Panc1 (cell line): Measurements from ENCODE around the gene PACSIN3. TPM values are rescaled to one million over a fixed set of nuclear protein-coding genes. Genes with fewer than 3 reads are reported as not detected.
A peak's percentile ranks its signal among the peaks of the same experiment; 100 is the strongest.

Experiments used
- ATAC-seq: fragments of 200-7000 bp; cut with Tn5 transposase; 2 replicates; pipeline ENCODE4 v1.9.1; 2020; ENCODE audit warnings: mild to moderate bottlenecking, moderate library complexity
- BruUV-seq: library from RNA; stranded (reverse); fragments of 400-500 nt; replicated peaks from 2 replicates; lab custom pipeline; 2021; lab: Mats Ljungman, UMichigan
- CTCF ChIA-PET: fragments of 300-600 bp; sonication (Branson Sonifier 250); formaldehyde crosslinking; loops from one replicate; lab custom pipeline; 2022; ENCODE audit warnings: antibody characterized with exemption; lab: Charles Lee
- POLR2A ChIA-PET: fragments of 300-600 bp; sonication (Branson Sonifier 250); formaldehyde crosslinking; loops from one replicate; lab custom pipeline; 2022; ENCODE audit warnings: antibody characterized with exemption; lab: Charles Lee
- DNase-seq: peaks from one replicate; pipeline ENCODE4 v3.0.0-alpha.2; 2010; ENCODE audit warnings: low read depth, low spot score
- H3K27ac ChIP-seq: 2 replicates; pipeline ENCODE4 v1.5.1; 2011; ENCODE audit warnings: mild to moderate bottlenecking, low read length, inconsistent platforms
- H3K27me3 ChIP-seq: fragments of 200-500 bp; sonication (Bioruptor generic); 2 replicates; pipeline ENCODE4 v1.6.0; 2014; ENCODE audit warnings: low read length, inconsistent platforms; ENCODE audit not compliant: control insufficient read depth, insufficient read depth
- H3K36me3 ChIP-seq: fragments of 200-500 bp; sonication (Bioruptor generic); 2 replicates; pipeline ENCODE4 v1.5.1; 2014; ENCODE audit warnings: inconsistent platforms, mild to moderate bottlenecking, low read length, moderate library complexity; ENCODE audit not compliant: control insufficient read depth, insufficient read depth
- H3K4me1 ChIP-seq: 2 replicates; pipeline ENCODE4 v1.5.1; 2011; ENCODE audit warnings: inconsistent platforms, mild to moderate bottlenecking, low read length, moderate library complexity; ENCODE audit not compliant: control insufficient read depth, insufficient read depth
- H3K4me3 ChIP-seq, 2 experiments: 2 replicates each; pipeline ENCODE4 v1.5.1; 2011 to 2012; ENCODE audit warnings: low read depth in 2 of 2, low read length in 2 of 2, mild to moderate bottlenecking in 2 of 2, inconsistent platforms in 1 of 2, moderate library complexity in 1 of 2
- H3K9me3 ChIP-seq: fragments of 200-500 bp; sonication (Bioruptor generic); 2 replicates; pipeline ENCODE4 v1.5.1; 2014; ENCODE audit warnings: low read depth, mild to moderate bottlenecking, inconsistent platforms, low read length, moderate library complexity; ENCODE audit not compliant: control insufficient read depth, insufficient read depth
- POLR2AphosphoS5 ChIP-seq: IDR thresholded peaks from 2 replicates; pipeline ENCODE4 v1.6.1; 2012; ENCODE audit warnings: mild to moderate bottlenecking, low read depth, low read length, moderate library complexity
- SIN3A ChIP-seq: IDR thresholded peaks from 2 replicates; pipeline ENCODE4 v1.6.1; 2012; ENCODE audit warnings: low read depth, mild to moderate bottlenecking, low read length, moderate library complexity, borderline replicate concordance; ENCODE audit not compliant: insufficient read depth
- TCF7L2 ChIP-seq: IDR thresholded peaks from 2 replicates; pipeline ENCODE4 v1.6.1; 2011; ENCODE audit warnings: mild to moderate bottlenecking, low read depth, low read length, inconsistent platforms
- in situ Hi-C: cut with HindIII; loops from 2 replicates; pipeline ENCODE4 v1.10.0; 2016; ENCODE audit warnings: low sequenced_read_pairs, low pct_unique_long_range_greater_than_20kb
- intact Hi-C: fragments of 100-400 bp; cut with micrococcal nuclease; formaldehyde crosslinking; loops from one replicate; pipeline ENCODE4 v1.10.0; 2022; ENCODE audit not compliant: unreplicated experiment
- total RNA-seq: library from RNA; stranded (reverse); gene quantifications from one replicate; pipeline ENCODE4 v1.2.1, GENCODE V29; 2021; ENCODE audit not compliant: unreplicated experiment
- TF ChIP-seq, protein P1 (sequence below): fragments of 450-650 bp; IDR thresholded peaks from 2 replicates; pipeline ENCODE4 v1.5.1; 2017; ENCODE audit warnings: mild to moderate bottlenecking
- TF ChIP-seq, protein P2 (sequence below), 2 experiments: IDR thresholded peaks; 2 replicates each; pipeline ENCODE4 v1.6.1; 2011 to 2012; ENCODE audit warnings: low read depth in 2 of 2, control low read depth in 1 of 2, low read length in 1 of 2, mild to moderate bottlenecking in 1 of 2, moderate library complexity in 1 of 2; ENCODE audit not compliant: insufficient read depth in 1 of 2

The PACSIN3 gene
- total RNA-seq, 1 experiment from 2014 or later: 45.3 TPM

DNA sequence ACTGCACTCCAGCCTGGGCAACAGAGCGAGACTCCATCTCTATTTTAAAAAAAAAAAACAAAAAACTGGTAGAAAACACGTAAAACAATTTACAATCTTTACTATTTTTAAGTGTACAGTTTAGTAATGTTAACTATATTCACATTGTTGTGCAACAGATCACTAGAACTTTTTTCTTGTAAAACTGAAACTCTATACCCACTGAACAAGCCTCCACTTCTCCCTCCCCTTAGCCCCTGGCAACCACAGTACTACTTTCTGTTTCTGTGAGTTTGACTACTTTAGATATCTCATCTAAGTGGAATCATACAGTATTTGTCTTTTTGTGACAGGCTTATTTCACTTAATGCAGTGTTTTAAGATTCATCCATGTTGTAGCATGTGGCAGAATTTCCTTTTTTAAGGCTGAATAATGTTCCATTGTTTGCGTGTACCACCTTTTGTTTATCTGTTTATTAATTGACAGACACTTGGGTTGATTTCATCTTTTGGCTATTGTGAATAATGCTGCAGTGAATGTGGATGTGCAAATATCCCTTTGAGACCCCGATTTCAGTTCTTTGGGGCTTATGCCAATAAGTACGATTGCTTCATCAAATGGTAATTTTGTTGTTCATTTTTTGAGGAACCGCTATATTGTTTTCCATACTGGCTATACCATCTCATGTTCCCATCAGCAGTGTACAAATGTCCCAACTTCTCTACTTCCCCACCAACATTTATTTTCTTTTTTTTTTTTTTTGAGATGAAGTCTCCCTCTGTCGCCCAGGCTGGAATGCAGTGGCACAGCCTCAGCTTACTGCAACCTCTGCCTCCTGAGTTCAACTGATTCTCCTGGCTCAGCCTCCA, 39.5 kb upstream of the PACSIN3 start:
- CTCF ChIA-PET: interaction anchor here (0.7 kb wide), 1 partner anchor 902 kb away, joined by 7 read pairs; no protein-coding TSS in a partner anchor
- Histone ChIP-seq H3K36me3 (0 out of 2 replicates have a peak, but pooled peaks cover 3% of the 10 kb centered on the region), H3K9me3 (no peaks in the 10 kb centered on the region), H3K4me3 (no peak overlapping the region), H3K27me3 (no peaks in the 10 kb centered on the region), H3K4me1 (no peaks in the 10 kb centered on the region), H3K27ac (no peak overlapping the region)
- intact Hi-C loops (no loop called here), in situ Hi-C loops (no loop called here)
- TF ChIP-seq TCF7L2 (no peak), SIN3A (no peak), POLR2AphosphoS5 (no peak)
- TF ChIP-seq, protein P1, sequence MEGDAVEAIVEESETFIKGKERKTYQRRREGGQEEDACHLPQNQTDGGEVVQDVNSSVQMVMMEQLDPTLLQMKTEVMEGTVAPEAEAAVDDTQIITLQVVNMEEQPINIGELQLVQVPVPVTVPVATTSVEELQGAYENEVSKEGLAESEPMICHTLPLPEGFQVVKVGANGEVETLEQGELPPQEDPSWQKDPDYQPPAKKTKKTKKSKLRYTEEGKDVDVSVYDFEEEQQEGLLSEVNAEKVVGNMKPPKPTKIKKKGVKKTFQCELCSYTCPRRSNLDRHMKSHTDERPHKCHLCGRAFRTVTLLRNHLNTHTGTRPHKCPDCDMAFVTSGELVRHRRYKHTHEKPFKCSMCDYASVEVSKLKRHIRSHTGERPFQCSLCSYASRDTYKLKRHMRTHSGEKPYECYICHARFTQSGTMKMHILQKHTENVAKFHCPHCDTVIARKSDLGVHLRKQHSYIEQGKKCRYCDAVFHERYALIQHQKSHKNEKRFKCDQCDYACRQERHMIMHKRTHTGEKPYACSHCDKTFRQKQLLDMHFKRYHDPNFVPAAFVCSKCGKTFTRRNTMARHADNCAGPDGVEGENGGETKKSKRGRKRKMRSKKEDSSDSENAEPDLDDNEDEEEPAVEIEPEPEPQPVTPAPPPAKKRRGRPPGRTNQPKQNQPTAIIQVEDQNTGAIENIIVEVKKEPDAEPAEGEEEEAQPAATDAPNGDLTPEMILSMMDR: no peak
- TF ChIP-seq, protein P2, sequence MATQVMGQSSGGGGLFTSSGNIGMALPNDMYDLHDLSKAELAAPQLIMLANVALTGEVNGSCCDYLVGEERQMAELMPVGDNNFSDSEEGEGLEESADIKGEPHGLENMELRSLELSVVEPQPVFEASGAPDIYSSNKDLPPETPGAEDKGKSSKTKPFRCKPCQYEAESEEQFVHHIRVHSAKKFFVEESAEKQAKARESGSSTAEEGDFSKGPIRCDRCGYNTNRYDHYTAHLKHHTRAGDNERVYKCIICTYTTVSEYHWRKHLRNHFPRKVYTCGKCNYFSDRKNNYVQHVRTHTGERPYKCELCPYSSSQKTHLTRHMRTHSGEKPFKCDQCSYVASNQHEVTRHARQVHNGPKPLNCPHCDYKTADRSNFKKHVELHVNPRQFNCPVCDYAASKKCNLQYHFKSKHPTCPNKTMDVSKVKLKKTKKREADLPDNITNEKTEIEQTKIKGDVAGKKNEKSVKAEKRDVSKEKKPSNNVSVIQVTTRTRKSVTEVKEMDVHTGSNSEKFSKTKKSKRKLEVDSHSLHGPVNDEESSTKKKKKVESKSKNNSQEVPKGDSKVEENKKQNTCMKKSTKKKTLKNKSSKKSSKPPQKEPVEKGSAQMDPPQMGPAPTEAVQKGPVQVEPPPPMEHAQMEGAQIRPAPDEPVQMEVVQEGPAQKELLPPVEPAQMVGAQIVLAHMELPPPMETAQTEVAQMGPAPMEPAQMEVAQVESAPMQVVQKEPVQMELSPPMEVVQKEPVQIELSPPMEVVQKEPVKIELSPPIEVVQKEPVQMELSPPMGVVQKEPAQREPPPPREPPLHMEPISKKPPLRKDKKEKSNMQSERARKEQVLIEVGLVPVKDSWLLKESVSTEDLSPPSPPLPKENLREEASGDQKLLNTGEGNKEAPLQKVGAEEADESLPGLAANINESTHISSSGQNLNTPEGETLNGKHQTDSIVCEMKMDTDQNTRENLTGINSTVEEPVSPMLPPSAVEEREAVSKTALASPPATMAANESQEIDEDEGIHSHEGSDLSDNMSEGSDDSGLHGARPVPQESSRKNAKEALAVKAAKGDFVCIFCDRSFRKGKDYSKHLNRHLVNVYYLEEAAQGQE (IDR thresholded peaks at IDR 0.05; ENCODE audit: insufficient read depth in 1 of 2, low read depth in 2 of 2, low read length in 1 of 2): no peak
- POLR2A ChIA-PET: no interaction called here
- ATAC-seq: no peak
- DNase-seq: no peak
- BruUV-seq: TSS peak; percentile 40

DNA sequence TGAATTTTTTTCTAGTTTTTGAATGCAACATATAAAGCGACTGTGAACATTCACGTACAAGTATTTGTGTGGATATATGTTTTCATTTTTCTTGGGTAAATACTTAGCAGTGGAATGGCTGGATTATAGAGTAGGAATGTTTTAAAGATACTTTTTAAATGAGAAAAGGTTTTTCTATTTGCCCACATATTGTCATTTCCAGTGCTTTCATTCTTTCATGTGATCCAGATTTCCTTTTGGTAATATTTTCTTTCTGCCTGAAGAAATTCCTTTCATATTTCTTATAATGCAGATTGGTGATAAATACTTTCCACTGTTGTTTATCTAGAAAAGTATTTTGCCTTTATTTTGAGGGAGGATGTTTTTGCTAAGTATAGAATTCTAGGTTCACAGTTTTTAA, 36.5 kb upstream of the PACSIN3 start:
- no peaks in the 10 kb centered on the region for H3K9me3 ChIP-seq
- DNase-seq: no peak
- no TSS peak for BruUV-seq
- TF ChIP-seq, protein P1: no peak
- TF ChIP-seq SIN3A: no peak
- TF ChIP-seq POLR2AphosphoS5: no peak
- TF ChIP-seq, protein P2 (IDR thresholded peaks at IDR 0.05; ENCODE audit: insufficient read depth in 1 of 2, low read depth in 2 of 2, low read length in 1 of 2): no peak
- TF ChIP-seq TCF7L2: no peak
- no peak for ATAC-seq
- peaks cover 11% of the 10 kb centered on the region for H3K4me1 ChIP-seq
- 0 out of 2 replicates have a peak, but pooled peaks cover 4% of the 10 kb centered on the region for H3K36me3 ChIP-seq
- CTCF ChIA-PET: no interaction called here
- POLR2A ChIA-PET: no interaction called here
- intact Hi-C loops: no loop called here
- in situ Hi-C loops: no loop called here
- H3K27ac ChIP-seq: no peak overlapping the region
- no peak overlapping the region for H3K4me3 ChIP-seq
- H3K27me3 ChIP-seq: no peaks in the 10 kb centered on the region
